ENCODE measurements around the gene TARDBP.
"Not testable (repeated sequence)": the region's sequence is repeated elsewhere in the genome, so short reads cannot be mapped to it uniquely, and the experiment has no call there.

TARDBP gene

DNA sequence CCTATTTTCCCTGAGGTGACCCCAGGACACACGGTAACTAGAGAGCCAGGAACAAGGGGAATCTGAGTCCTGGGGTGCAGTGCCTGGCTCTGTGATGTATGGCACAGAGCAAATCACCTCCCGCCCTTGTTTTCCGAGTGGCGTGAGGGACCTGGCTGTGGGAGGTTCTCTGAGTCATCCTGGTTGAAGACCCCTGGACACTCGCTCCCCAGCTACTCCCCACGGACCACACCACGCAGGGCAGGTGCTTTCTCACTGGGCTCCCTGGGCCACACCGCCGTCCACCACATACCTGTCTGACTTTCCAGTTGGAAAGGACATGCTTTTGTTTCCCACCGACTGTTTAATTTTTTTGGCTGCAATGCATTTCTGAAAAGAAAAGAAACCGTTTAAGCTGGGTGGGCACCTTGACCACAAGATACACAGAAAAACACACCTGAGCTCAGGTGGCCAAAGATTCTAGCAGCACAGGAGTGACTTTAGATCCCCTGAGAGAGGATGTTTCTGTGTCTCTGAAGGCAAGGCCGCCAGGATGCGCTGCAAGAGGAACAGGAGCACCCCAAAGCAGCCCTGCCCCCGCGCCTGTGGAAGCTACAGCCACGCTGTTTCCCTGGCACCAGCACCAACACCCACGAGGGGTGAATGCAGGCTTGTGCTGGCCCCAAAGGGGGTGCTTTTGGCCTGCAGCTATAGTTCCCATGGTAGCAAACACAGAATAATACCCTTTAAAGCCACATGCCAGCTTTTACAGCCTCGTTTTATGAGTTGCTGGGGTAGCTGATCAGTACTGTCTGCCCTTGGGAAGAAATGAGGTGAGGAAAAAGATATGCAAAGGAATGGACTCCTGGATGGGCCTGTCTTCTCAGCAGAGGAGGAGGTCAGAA lies 55.5 kb downstream of the TARDBP start:
- no peak for DNase-seq (ENCODE audit: low read depth)
- TF ChIP-seq, protein P1, sequence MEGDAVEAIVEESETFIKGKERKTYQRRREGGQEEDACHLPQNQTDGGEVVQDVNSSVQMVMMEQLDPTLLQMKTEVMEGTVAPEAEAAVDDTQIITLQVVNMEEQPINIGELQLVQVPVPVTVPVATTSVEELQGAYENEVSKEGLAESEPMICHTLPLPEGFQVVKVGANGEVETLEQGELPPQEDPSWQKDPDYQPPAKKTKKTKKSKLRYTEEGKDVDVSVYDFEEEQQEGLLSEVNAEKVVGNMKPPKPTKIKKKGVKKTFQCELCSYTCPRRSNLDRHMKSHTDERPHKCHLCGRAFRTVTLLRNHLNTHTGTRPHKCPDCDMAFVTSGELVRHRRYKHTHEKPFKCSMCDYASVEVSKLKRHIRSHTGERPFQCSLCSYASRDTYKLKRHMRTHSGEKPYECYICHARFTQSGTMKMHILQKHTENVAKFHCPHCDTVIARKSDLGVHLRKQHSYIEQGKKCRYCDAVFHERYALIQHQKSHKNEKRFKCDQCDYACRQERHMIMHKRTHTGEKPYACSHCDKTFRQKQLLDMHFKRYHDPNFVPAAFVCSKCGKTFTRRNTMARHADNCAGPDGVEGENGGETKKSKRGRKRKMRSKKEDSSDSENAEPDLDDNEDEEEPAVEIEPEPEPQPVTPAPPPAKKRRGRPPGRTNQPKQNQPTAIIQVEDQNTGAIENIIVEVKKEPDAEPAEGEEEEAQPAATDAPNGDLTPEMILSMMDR (IDR thresholded peaks at IDR 0.05; ENCODE audit: low read depth, low read length, missing control alignments) = no peak
- no peak overlapping the region for H3K4me3 ChIP-seq (ENCODE audit: low read depth, low read length)

DNA sequence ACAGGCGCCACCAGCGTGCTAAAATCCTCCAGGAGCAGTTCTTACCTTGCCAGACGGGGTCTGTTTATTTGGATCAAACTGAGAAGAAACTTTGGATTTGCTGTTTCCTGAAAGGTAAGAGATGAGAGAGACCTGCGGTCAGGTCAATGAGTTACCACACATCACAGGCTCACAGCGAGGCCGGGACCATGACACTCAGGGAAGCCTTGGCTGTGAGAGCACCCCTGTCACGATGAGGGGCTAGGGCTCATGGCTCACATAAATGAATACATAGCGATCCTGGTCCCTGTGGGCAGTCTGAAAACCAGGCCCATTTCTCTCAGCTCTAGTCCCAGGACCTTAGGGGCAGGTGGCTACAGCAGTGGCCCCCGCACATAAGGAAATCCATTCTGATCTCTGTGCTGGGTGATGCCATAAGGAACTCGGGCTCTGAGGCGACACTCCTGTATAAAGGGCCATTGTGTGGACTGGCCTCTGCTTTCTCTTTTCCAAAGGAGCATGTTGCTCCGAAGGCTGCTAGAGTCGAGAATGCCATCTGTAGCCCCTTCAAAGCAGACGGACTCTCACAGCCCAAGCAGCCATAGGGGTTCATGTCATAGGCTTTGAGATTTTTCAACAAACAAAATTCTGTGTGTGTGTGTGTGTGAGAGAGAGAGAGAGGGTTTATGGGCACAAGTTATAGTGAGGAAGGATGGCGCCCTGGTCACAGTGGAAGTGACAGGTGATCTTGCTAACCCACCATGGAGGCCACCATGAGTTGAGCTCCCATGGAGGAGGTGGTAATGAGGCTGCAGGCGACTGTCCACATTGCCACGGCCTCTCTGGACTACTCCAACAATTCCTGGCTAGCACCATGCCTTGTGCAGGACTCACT lies 56.4 kb downstream of the TARDBP start:
- no peak for DNase-seq (ENCODE audit: low read depth)
- TF ChIP-seq, protein P1 (IDR thresholded peaks at IDR 0.05; ENCODE audit: low read depth, low read length, missing control alignments) = no peak
- no peak overlapping the region for H3K4me3 ChIP-seq (ENCODE audit: low read depth, low read length)

DNA sequence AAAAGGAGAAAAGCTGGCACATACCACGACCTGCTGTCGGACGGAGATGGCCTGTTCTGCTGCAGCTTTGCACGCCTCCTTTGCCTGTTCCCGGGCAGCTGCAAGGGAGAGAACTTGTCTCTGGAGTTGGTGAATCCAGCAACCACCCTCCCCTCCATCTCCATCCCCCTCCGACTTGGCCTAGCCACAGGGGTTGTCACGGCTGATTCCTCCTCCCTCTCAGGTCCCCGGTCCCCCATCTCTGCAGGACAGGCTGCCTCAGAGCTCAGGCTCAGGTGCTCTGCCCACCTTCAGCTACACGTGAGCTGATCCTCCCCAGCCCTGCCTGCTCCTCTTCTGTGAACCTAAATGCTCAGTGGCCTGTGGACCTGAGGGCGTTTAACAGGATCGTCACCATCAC lies 58.4 kb downstream of the TARDBP start:
- TF ChIP-seq, protein P1 (IDR thresholded peaks at IDR 0.05; ENCODE audit: low read depth, low read length, missing control alignments) = no peak
- H3K4me3 ChIP-seq (ENCODE audit: low read depth, low read length) = no peak overlapping the region
- no peak for DNase-seq (ENCODE audit: low read depth)

DNA sequence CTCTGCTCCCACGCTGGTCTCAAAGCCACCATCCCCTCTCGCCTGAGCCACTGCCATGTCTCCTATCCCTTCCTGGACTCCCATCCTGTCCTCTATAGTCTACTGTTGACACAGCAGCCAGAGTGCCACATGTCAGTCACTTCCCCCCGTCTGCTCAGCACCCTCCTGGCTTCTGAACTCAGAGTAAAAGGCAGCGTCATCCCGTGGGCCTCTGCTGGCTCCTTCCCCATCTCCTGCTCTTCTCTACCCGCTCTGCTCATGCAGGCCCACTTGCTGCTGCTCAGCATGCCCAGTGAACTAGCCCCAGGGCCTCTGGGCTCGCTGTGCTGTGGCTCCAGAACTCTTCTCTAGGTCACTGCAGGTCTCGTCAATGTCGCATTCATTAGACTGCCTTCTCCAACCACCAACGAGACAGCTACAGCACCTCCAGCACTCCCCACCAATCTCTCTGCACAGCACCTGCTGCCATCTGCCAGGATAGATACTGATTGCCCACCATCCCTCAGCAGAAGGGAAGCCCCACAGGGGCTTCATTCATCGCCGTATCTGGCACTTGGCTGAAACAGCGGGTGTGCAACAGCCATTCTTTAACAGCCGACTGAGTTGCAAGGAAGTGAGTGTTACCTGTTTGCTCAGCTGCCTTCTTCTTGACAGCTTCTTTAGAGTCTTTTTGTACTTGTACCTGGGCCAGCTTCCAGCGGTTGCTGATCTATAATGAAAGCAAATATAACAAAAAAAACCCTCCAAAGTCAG lies 59.2 kb downstream of the TARDBP start:
- DNase-seq (ENCODE audit: low read depth) = no peak
- H3K4me3 ChIP-seq (ENCODE audit: low read depth, low read length) = no peak overlapping the region
- TF ChIP-seq, protein P1 (IDR thresholded peaks at IDR 0.05; ENCODE audit: low read depth, low read length, missing control alignments) = no peak

DNA sequence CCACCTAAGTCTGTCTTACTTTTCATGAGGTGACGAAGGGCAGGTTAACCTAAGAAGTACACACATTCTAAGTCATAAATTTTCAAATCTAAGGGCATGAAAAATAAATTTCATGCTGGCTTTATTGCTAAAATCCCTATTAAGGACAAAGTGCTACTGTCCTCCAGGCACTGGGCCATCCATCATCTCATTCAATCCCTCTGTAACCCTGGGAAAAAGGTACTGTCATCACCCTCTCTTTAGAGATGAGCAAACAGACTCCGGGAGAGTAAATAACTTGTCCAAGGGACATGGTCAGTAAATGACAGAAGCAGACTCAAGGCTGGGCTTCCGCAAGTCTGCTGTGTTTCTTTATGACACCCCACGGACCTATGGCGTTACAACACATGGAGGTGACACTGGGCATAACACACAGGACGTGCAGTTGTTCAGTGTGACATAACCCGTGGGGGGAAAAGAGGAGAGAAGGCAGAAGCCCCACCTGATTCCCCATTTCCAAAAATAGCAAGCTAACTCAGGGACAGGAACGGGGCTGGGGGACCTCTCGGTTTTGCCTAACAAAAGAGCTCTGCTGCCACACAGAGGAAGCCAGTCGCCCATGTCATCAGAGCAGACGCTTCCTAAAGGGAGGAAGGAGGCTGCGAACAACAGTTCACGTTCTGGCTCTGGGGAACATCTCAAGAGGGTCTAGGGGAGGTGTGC lies 59.9 kb downstream of the TARDBP start:
- TF ChIP-seq, protein P1 (IDR thresholded peaks at IDR 0.05; ENCODE audit: low read depth, low read length, missing control alignments) = peak; percentile 35
- no peak overlapping the region for H3K4me3 ChIP-seq (ENCODE audit: low read depth, low read length)
- DNase-seq (ENCODE audit: low read depth) = no peak

DNA sequence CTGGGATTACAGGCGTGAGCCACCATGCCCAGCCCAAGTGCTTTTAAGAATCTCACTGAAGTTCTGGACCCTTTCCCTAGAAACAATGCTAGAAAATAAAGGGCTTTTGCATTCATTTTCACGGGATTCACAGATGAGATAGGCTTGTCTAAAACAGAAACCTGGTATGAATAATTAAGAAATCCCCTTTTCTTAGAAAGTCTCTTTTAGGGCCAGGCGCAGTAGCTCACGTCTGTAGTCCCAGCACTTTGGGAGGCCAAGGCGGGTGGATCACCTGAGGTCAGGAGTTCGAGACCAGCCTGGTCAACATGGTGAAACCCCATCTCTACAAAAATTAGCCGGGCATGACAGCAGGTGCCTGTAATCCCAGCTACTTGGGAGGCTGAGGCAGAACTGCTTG lies 60.9 kb downstream of the TARDBP start:
- DNase-seq (ENCODE audit: low read depth); H3K4me3 ChIP-seq (ENCODE audit: low read depth, low read length): not testable (repeated sequence)

All from GM12864 (cell line).